GM18498 (cell line): Measurements from ENCODE around the gene FASN.
A peak's percentile ranks its signal among the peaks of the same experiment; 100 is the strongest.

ENCODE experiments used
- ATAC-seq: cut with Tn5 transposase; IDR thresholded peaks from one replicate; pipeline ENCODE4 v1.9.1; 2021; ENCODE audit warnings: mild to moderate bottlenecking, moderate library complexity; ENCODE audit not compliant: unreplicated experiment

Gene FASN

DNA sequence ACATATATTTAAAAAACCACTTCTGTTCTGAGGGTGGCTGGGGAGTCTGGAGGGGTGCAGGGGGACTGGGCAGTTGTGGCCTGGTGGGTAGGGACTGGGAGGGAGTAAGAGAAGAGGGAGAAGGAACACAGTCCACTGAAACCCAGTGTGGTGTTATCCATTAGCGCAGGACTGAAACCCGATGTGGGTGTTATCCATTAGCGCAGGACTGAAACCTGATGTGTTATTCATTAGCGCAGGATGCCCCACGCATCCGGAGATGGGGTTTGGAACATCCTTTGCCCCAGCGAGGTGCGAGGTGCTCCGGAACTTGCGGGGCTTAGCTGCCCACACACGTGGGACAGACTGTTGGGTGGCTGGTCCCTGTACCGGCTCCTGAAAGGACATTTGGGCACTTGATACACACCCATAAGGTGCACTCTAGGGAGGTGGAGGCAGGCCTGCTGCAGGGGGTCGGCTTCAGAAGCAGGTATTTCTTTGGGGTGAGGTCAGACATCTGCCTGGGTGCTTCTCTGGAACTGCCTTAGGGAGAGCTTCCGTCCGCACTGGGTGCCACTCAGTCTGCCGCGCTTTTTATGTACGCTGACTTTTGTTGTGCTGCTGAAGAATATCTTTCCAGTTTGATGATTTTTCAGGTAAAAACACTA, 20.3 kb upstream of the FASN start:
- no peak for ATAC-seq

DNA sequence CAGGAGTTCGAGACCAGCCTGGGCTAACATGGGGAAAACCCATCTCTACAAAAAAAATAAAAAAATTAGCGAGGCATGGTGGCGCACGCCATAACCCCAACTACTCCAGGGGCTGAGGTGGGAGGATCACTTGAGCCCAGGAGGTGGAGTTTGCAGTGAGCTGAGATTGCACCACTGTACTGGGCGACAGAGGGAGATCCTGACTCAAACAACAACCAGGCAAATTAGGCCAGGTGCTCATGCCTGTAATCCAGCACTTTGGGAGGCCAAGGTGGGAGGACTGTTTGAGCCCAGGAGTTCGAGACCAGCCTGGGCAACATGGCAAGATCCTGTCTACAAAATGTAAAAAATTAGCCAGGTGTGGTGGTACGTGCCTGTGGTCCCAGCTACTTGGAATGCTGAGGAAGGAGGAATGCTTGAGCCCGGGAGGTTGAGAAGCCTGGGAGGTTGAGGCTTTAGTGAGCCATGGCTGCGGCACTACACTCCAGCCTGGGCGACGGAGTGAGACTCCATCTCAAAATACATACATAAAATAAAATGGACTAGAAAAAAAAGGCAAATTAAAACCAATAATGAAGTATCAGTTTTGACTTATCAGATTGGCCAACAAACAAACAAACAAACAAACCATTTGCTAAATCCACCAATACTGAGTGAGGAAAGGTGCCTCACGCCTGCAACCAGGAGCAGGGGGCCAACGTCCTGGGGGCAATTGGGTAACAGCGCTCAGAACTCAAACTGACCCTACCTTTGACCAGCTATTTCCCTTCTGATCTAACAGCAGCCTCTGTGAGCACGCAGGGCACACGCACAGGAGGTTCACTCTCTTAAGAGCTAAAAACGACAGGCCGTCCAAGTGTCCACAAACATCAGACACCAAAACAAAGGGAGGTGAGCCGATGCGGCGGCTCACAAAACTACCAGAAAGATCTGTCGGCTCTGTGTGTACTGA, 19.4 kb upstream of the FASN start:
- ATAC-seq: no peak

DNA sequence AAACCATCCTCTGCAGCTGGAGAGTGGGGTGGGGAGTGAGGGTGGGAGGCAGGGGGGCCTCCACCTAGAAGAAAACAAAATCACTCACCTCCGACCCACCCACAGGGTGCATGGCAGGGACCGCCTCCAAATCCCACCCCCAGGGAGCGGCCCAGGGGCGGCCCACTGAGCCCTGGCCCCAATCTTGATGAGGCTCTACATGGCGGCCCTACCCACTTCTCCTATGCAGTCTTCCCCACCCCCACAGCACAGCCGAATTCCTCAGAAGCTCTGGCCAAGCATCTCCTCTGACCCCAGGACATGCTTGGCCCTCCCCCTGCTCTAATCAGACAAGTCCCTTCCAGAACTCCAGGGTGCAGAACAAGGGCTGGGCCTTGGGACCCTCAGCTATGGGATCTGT, 18.2 kb upstream of the FASN start:
- no peak for ATAC-seq

DNA sequence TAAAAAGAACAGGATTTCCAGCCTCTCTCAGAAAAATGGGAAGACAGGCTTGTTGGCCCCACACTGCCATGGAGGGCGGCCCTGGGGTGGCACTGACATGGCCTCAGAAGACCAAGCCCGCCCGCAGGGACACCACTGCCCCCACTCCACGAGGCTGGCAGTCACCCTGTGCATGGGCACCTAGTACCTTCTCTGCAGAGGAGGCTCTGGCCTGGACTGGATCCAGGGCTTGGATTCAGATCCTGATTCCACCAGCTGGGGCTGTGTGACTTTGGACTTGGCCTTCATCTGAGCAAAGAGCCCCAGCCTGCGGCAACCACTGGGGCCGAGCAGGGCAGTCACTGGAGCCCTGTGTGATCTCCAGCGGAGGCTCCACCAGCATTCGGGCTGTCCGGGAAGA, 16.8 kb upstream of the FASN start:
- ATAC-seq: no peak

DNA sequence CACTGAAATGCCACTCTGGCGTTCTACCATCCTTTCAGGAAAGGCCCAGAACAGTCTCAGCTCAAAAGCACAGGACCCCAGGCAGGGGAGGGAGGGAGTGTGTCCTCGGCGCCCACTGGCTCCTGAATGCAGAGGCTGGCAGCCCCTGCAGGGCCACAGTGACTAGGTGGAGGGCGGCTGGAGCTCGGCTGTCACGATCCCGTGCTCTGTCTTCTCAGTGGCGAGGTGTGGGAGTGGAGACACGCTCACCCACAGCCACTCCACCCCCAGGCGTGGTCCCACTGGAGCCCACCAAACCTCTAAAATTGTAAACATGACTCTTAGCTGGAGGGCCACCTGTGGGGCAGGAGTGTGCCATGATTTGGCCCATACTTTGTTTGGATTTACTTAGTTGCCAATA, 16.4 kb upstream of the FASN start:
- no peak for ATAC-seq

DNA sequence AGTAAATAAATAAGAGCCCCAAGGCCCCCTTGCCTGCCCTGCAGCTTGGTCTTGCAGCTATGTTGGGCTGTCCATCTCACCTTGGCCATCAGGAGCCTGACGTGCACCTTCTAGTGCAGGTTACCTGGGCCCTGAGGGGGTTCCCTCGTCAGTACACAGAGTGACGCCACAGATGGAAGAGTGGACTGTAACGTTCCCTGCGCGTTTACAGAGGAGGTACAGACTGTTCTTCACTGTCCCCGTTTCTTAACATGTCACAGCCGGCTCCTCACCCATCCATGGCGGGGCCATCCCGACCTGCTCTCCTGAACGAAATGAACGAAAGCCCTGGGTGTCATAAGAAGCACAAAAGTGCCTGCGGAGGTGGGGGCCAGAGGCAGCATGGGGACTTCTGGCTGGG, 15.9 kb upstream of the FASN start:
- ATAC-seq: no peak

DNA sequence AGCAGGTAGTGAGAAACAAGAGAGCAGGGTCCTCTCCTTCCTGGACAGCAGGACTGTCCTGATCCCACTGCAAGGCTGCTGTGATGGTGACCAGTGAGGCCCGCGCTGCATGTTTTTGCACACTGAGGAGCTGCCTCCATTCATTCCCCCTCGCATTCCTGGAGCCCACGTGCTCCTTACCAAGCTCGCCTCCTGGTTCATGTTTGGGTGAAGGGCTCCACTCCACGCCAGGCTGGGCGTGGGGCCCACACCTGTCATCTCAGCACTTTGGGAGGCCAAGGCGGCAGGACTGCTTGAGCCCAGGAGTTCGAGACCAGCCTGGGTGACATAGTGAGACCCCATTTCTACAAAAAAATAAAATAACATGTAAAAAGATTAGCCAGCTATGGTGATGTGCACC, 15.4 kb upstream of the FASN start:
- ATAC-seq: no peak

DNA sequence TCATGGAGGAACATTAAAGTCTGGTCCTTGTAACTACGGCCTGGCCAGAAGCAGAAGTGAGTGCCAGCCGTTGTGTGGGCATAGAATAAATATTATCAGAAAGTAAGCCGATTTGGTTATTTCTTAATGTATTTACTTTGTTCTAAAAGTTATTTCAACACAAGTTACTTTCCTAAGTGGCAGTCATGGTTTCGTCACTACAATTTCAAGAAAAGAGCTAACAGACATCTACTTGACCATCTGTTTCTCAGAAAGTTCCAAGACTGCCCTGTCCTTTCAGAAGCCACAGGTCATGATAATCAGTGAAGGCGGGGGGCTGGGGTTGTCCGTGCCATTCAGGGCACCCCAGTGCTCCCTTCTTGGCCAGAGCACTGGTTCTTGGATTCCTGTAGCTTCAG, 14.9 kb upstream of the FASN start:
- no peak for ATAC-seq

DNA sequence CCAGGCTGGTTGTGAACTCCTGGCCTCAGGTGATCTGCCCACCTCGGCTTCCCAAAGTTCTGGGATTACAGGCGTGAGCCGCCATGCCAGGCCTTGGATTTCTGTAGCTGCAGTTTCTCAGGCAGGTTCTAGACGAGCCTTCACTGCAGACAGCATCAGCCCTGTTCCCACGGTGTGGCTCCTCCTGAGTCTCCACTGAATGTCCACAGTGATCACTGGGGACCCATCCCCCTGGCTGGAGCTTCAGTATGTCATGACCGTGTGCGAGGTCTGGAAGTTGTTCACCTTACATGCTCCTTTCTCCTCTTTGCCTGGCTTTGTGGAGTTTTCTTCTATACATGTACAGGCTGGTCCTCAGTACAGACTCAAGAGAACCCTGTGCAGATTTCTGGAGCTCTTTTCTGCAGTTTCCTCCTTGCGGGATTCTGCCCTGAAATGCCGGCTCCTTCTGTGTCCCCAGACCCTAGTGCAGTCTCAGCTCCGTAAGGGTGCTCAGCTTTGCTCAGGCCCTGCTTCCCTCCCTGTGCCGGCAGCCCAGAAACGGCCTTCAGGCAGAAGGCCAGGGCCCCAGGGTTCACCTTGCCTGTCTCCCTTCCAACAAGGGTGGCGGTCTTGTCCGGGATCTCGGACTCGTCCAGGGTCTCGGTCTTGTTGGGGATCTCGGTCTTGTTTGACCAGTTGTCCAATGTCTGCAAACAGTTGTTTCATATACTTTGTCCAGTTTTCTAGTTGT, 14.3 kb upstream of the FASN start:
- ATAC-seq: no peak

DNA sequence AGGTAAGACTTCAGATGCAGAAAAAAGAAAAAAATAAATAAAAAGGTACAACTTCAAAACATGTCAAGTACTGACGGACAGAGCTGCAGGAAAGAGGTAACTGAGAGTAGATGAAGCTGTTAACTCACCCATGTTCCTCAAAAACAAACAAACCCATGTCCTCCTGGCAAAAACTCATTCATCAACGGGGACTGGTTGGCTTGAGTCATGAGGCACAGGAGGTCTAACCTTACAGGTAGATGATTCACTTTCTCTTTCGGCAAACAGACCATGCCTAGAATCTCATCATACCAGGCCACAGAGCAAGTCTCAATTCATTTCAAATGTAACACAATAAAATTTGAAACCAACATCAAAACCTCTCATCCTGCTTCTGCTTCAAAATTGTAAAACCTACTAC, 12.3 kb upstream of the FASN start:
- no peak for ATAC-seq

DNA sequence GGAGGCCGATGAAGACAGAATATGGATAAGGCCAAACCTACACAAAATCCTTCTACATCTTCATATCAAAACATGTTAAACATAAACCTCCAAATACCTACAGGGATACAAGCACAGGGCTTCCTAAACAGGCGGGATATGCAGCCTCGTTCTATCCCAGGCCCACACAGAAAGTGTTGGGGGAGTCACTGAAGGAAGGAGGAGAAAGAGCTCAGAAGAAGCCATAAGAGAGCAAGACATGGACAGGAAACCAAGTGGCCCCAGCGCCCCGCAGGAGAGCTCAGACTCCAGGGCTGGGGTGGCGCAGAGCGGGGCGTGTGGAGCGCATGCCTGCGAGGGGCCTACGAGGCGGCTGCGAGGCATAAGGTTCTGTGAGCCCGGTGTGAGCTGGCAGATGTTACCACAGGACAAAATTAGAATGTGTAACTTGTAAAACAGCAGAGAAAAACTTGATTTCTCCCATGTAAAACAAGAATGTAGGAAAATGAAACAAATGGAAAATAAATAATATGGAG, 11.0 kb upstream of the FASN start:
- no peak for ATAC-seq

DNA sequence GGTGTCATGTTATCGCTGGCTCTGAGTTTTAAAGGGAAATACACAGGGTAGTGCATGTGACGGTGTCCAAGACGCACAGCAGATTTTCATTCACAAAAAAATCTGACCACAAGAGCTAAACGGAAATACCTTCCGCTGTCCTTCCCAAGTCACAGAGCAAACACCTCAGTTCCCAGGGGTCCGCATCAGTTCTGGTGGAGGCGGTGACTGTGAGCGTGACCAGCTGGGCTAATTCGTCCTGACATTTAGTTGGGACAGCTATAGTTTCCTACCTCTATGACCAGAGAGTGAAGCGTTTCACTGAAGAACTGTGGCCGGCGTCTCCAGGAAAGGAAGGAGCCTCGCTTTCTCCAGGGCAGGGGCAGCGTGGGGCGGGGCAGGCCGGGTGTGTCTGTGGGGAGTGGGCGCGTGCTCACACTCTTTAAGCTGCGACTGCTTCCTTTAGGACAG, 10.5 kb upstream of the FASN start:
- ATAC-seq: no peak

DNA sequence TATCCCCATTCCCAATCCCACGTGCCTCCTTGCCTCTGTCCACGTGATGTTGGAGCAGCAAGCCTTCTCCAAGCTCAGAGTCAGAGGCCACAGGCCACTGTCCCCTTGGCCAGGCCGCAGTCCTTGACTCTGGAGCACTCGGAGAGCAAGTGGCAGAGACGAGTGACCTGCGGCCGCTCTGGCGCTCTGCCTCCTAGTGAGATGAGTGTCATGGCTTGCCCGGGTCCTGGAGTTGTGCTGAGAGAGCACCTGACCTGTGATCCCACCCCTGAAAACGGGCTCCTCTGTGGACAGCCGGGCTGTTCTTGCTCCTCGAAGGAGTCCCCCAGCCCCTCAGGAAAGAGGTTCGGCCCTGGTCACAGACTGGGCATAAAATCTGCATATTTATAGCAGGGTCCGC, 10.0 kb upstream of the FASN start:
- no peak for ATAC-seq

DNA sequence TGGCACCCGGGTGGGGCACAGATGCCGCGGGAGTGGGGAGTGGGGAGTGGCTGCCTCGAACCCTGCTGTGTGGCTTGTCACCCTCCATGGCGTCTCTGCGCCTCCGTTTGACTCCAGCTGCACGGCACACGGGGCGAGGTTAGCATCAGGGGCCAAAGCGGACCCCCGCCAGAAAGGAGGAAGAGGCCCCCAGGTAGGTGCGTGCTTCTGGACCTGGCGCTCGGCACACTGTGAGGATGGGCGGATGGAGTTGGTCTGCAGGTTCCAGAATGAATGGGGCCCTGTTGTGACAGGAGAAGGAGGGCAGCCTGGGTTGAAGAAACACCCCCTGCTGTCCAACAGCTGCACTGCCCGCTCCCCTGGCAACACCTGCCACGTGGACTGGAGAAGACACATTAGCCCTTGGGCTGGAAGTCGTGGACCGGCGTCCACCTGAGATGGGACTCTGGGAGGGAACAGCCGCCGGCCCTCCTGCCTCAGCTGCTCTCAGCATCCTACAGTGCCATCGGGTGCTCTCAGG, 9.4 kb upstream of the FASN start:
- ATAC-seq: no peak

DNA sequence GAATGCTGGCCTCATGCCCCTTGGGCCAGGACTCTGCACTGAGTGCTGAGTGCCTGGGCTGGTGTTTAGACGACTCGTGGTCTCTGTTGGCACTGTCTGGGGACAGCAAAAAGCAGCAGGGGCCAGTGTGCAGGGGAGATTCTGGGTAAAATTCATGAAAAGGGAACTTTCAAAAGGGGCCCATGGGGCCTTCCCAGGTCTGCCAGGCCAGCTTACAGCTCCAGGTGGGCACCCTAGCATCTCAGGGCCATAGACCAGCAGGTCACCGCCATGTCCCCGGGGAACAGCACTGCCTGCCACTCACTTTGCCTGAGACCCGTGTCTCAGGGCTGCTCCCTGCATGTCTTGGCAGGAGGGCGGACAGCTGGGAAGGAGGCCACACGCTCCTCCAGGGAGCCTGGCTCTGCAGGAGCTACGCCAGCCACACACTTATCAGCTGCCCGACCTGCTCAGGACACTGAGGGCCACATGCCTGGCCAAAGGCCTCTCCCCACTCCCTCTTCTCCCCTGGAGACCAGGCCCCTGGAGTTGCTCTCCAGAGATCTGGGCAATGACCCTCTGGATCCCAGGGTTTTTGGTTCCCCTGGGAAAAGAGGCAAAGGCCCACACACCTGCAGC, 8.8 kb upstream of the FASN start:
- no peak for ATAC-seq

DNA sequence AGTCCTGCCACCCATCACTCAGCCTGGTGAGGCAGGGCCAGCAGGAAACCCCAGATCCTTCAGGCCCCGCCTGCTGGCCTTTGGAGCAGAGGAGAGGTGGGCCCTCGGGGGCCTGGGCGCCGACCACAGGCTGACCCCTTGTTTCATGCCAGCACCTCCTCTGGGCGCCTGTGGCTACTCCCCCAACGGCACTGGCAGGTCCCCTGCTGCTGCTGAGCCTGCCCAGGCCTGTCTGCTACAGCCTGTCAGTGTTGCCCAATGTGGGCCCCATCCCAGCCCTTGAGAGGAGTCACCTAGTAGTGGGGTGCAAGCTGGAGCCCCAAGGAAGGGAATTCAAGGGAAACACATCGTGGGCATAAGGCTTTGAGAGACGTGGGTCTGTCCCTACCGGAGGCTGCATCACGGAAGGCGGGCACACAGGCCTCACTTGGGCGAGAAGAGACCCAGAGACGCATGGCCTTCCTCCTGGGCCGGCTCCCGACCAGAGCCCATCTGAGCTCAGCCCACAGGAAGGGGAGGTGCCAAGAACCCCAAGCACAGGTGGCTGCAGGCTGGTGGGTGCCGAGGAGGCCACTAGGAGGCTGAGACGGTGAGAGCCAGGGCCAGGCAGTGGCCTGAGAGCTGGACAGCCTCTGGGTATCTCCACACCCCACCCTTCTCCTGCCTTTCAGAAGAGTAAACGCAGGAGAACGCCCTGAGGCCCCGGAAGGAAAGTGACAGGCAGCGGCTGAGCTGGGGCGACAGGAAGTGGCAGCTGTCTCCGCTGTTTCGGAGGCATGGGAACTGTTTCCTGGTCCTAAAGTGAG, 8.0 kb upstream of the FASN start:
- ATAC-seq: peak; percentile 84

DNA sequence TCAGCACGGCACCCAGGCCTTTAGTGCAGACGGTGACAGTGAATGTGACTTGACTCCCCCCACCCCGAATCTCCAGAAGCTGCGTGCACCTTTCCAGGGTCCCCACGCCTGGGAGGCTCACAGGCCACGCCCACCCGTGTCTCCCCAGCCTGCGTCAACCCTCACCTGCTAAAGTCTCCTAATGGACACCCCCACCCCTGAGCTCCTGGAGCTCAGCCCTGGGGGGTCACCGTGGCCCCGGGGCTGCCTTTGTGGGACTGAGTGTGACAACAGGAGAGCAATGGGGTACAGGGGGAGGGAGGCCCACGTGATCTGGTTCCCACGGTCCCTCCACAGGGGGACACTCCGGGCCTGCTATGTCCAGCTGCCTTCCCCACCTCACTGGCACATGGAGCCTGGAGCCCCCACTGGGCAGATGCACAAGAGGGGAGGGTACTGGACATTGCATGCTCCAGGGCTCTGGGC, 7.4 kb upstream of the FASN start:
- no peak for ATAC-seq

DNA sequence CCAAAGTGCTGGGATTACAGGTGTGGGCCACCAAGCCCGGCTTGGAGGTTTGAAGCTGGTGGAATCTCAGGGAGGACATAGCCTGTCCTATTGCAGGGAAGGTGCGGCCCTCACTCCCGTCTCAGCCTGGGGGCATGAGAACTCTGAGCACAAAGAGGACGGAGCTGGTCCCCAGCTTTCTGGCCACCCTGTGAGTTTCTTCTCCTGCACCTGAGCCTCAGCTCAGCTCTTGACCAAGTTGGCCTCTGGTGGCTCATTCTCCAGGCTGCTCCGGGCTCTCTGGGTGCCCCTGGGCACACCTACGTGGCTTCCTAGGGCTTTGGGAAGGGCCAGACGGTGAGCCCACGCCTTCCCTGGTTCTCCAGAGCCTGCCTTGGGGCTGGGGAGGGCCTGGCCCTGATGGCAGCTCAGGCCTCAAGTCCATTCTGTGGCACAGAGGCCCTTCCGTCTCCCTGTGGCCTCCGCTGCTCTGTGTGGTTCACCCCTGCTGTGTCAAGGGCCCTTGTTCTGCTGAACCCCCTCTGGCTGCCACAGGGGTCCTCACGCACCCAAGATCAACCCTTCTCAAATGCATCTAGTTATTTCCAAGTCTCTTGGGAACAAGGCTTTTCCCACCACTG, 6.9 kb upstream of the FASN start:
- ATAC-seq: no peak
